Stimulated activated CD8-positive, alpha-beta memory T cell treated with anti-CD3 and anti-CD28 coated beads, Interleukin-12 subunit alpha, Interleukin-12 subunit beta, amount 100 ng/mL, for 24 hours (primary cell): ENCODE data around the gene NELFB.
A peak's percentile ranks its signal among the peaks of the same experiment; 100 is the strongest.

Source experiments
- DNase-seq: peaks from one replicate; pipeline ENCODE4 v3.0.0-alpha.2; 2020; ENCODE audit errors: extremely low read depth

Gene NELFB

GRCh38 chr9:137254624-137255447 is at the start of gene NELFB:
Gene NELFB (plus strand): TSS chr9:137255327.
- DNase-seq: peak; percentile 91

GRCh38 chr9:137206602-137207001 is 48.5 kb upstream of the NELFB start:
- no peak for DNase-seq

GRCh38 chr9:137211532-137211931 is 43.6 kb upstream of the NELFB start:
- no peak for DNase-seq

- no peak for DNase-seq
Observed at GRCh38 chr9:137212520-137212919, 42.6 kb upstream of the NELFB start.

- no peak for DNase-seq
Observed at GRCh38 chr9:137213160-137214060, 41.7 kb upstream of the NELFB start.

GRCh38 chr9:137214620-137215019 is 40.5 kb upstream of the NELFB start:
- no peak for DNase-seq

- no peak for DNase-seq
Observed at GRCh38 chr9:137215196-137215986, 39.7 kb upstream of the NELFB start.

GRCh38 chr9:137216188-137216965 is 38.8 kb upstream of the NELFB start:
- no peak for DNase-seq

- DNase-seq: no peak
Observed at GRCh38 chr9:137217276-137218211, 37.6 kb upstream of the NELFB start.

- DNase-seq: no peak
Observed at GRCh38 chr9:137218212-137218753, 36.8 kb upstream of the NELFB start.

GRCh38 chr9:137218754-137219271 is 36.3 kb upstream of the NELFB start:
- no peak for DNase-seq

- DNase-seq: no peak
Observed at GRCh38 chr9:137219757-137220316, 35.3 kb upstream of the NELFB start.

- DNase-seq: no peak
Observed at GRCh38 chr9:137220317-137221094, 34.6 kb upstream of the NELFB start.

- DNase-seq: no peak
Observed at GRCh38 chr9:137221095-137221505, 34.0 kb upstream of the NELFB start.

- DNase-seq: no peak
Observed at GRCh38 chr9:137221506-137222111, 33.5 kb upstream of the NELFB start.

- no peak for DNase-seq
Observed at GRCh38 chr9:137222190-137223077, 32.7 kb upstream of the NELFB start, which contains the start of gene RNF208. Gene RNF208 (minus strand): TSS chr9:137222240. CDS start chr9:137221212, 1,028 bp downstream.
